K562 (cell line): ENCODE measurements around the gene MYL4. TPM values are rescaled to one million over a fixed set of nuclear protein-coding genes. Genes with fewer than 3 reads are reported as not detected.

Experiments used
- BRD4 ChIP-seq: fragments of 200-600 bp; sonication (generic); IDR thresholded peaks from 2 replicates; pipeline ENCODE4 v1.6.1; 2017; ENCODE audit warnings: inconsistent platforms
- CBX1 ChIP-seq: sonication (generic); IDR thresholded peaks from 2 replicates; pipeline ENCODE4 v1.6.1; 2016; ENCODE audit warnings: antibody characterized with exemption, low read depth, mild to moderate bottlenecking
- FOXP4 ChIP-seq: sonication (generic); formaldehyde crosslinking; IDR thresholded peaks from 2 replicates; pipeline ENCODE4 v1.8.0; 2022; ENCODE audit warnings: mild to moderate bottlenecking, missing genetic modification reagents, borderline replicate concordance
- GABPA ChIP-seq: fragments of 200-800 bp; sonication (Bioruptor generic); conservative IDR thresholded peaks from 2 replicates; pipeline ENCODE4 v1.6.1; 2016; ENCODE audit warnings: low read depth, missing genetic modification characterization, missing compliant biosample characterization
- MGA ChIP-seq: fragments of 450-650 bp; IDR thresholded peaks from 2 replicates; pipeline ENCODE4 v1.6.1; 2016; ENCODE audit warnings: mild to moderate bottlenecking, moderate library complexity
- NR3C1 ChIP-seq: sonication (generic); formaldehyde crosslinking; IDR thresholded peaks from 2 replicates; pipeline ENCODE4 v1.8.1; 2022; ENCODE audit warnings: missing genetic modification reagents
- POLR2AphosphoS5 ChIP-seq: IDR thresholded peaks from 2 replicates; pipeline ENCODE4 v1.6.1; 2011; ENCODE audit warnings: mild to moderate bottlenecking, low read depth, low read length, moderate library complexity; ENCODE audit not compliant: control insufficient read depth, insufficient read depth
- TCF15 ChIP-seq: fragments of 250-450 bp; sonication (Bioruptor Pico); IDR thresholded peaks from 2 replicates; pipeline ENCODE4 v1.8.0; 2022; ENCODE audit warnings: moderate library complexity, mild to moderate bottlenecking, inconsistent platforms
- ZNF224 ChIP-seq: sonication (generic); formaldehyde crosslinking; IDR thresholded peaks from 2 replicates; pipeline ENCODE4 v1.8.0; 2022; ENCODE audit warnings: mild to moderate bottlenecking, missing genetic modification reagents
- ZNF274 ChIP-seq: IDR thresholded peaks from 2 replicates; pipeline ENCODE4 v1.6.1; 2011; ENCODE audit warnings: low read depth, mild to moderate bottlenecking, low read length, moderate library complexity, borderline replicate concordance
- ZNF3 ChIP-seq: fragments of 250-450 bp; sonication (Bioruptor Pico); IDR thresholded peaks from 2 replicates; pipeline ENCODE4 v1.5.0; 2021; ENCODE audit warnings: mild to moderate bottlenecking, moderate library complexity
- ZNF584 ChIP-seq: fragments of 200-800 bp; sonication (Bioruptor generic); IDR thresholded peaks from 2 replicates; pipeline ENCODE4 v1.6.1; 2016; ENCODE audit warnings: low read depth, mild to moderate bottlenecking, missing genetic modification characterization, missing compliant biosample characterization
- ZNF644 ChIP-seq: fragments of 200-800 bp; sonication (Bioruptor generic); IDR thresholded peaks from 2 replicates; pipeline ENCODE4 v1.6.1; 2016; ENCODE audit warnings: low read depth, missing genetic modification characterization, missing compliant biosample characterization
- polyA plus RNA-seq, 8 experiments: library from polyadenylated mRNA; depleted of rRNA in 4 of 8; stranded (reverse) in 5 of 8; unstranded in 3 of 8; fragments of >200 nt; fragmentation: Nextera tagmentation in 2 of 8; fragmentation: Illumina TruSeq in 1 of 8; extraction: Ambion mirVana in 2 of 8; extraction: Trizol in 1 of 8; gene quantifications; 2 replicates each; pipeline versions ENCODE4 v1.2.1 to v1.2.3, GENCODE V29; 2011 to 2014; ENCODE audit warnings: inconsistent platforms in 1 of 8, missing spikeins in 1 of 8
- total RNA-seq, 7 experiments: library from RNA; depleted of rRNA in 6 of 7; stranded (reverse); fragments of >200 nt in 6 of 7; fragmentation: Illumina TruSeq in 2 of 7; extraction: Trizol in 2 of 7; gene quantifications; 2 replicates each; pipeline versions ENCODE4 v1.2.1 to v1.2.3, GENCODE V29; 2011 to 2021; ENCODE audit warnings: low replicate concordance in 1 of 7

Gene MYL4
- total and polyA plus RNA-seq, 9 of the 15 experiments (the other 6 are each of a cell fraction or from before 2014, with no cell fraction given), result 117 to 423 (median 221) TPM

DNA sequence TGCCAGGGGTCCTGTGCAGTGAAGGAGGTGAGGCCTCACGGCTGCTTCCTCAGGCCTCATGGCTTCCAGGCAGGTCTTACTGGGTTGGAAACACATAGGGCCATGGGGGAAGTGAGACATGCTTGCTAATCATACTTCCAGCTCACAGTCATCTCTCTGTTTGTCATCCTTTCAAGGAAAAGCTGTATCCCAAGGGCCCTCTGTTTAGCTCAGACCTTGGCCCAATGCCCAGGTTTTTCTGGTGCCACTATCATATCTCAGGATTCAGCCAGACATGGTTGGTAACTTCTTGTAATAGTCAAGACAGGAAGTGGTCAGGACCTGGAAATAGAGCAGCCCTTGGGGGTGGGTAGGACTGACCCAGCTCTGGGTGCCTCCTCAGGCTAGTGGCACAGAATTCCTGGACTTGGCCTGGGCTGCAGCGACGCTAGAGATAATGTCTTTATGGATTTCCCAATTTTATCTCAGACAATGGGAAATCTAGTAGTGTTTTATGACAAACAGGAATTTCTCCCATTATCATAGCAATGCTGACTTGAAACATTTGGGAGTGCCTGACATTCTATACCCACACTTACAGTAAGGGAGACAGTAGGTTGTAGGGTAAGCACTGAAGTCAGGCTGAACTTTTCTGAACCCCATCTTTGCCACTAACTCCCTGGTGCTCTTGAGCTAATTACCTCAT, 31.0 kb downstream of the MYL4 start (continued):
- TF ChIP-seq MGA (peak; percentile 39; the same call in 1 of the 2 replicates), BRD4 (no peak), ZNF584 (peak; percentile 85), GABPA (tag) (peak; percentile 81), POLR2AphosphoS5 (peak; percentile 55; the same call in 1 of the 2 replicates), CBX1 (no peak), ZNF3 (CRISPR knock-in tag) (no peak), NR3C1 (no peak), ZNF644 (tag) (0 out of 2 replicates have a peak, but pooled peaks have one; percentile 36), ZNF274 (no peak), TCF15 (CRISPR knock-in tag) (no peak), FOXP4 (CRISPR knock-in tag) (no peak), ZNF224 (CRISPR knock-in tag) (no peak)
